Activated T-cell treated with anti-CD3 and anti-CD28 coated beads, Interleukin-2, amount 50 U/mL, for 24 hours (primary cell): Measurements from ENCODE around the gene CUBN.

ENCODE experiments used
- DNase-seq: peaks from one replicate; pipeline ENCODE4 v3.0.0-alpha.2; 2020
- H3K27ac Mint-ChIP-seq: 2 replicates; pipeline ENCODE4 v1.8.0; 2020; ENCODE audit warnings: mild to moderate bottlenecking, mixed read lengths
- H3K27me3 Mint-ChIP-seq: 2 replicates; pipeline ENCODE4 v1.8.0; 2020; ENCODE audit warnings: mixed read lengths
- H3K36me3 Mint-ChIP-seq: 2 replicates; pipeline ENCODE4 v1.8.0; 2020; ENCODE audit warnings: low read depth, mixed read lengths
- H3K4me1 Mint-ChIP-seq: 2 replicates; pipeline ENCODE4 v1.8.0; 2020; ENCODE audit warnings: low read depth, mixed read lengths
- H3K4me3 Mint-ChIP-seq: 2 replicates; pipeline ENCODE4 v1.8.0; 2020; ENCODE audit warnings: mild to moderate bottlenecking, moderate library complexity, mixed read lengths
- H3K9me3 Mint-ChIP-seq: 2 replicates; pipeline ENCODE4 v1.8.0; 2020; ENCODE audit warnings: mixed read lengths

CUBN gene

DNA sequence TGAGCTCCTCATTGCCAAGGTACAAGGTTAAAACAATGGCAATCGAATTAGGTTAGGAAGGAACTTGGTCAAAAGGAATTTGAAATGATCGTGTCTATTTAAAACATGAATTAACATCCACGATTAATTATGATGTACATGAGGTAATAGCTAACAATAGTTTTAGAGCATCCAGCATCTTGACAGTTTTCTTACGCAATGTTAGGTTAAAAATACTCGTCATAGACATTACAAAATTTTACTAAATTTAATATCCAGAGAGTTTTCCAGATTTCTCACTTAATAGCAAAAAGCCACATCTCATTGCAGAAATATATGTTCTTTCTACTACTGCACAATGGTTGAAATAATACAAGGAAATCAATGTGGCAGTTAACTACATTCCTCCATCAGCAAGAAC, 22.6 kb downstream of the CUBN start:
- Mint-ChIP-seq H3K27ac (no peak overlapping the region), H3K4me1 (peaks cover 6% of the 10 kb centered on the region), H3K36me3 (peaks cover 20% of the 10 kb centered on the region), H3K4me3 (no peak overlapping the region), H3K9me3 (no peaks in the 10 kb centered on the region), H3K27me3 (no peaks in the 10 kb centered on the region)
- DNase-seq = no peak

DNA sequence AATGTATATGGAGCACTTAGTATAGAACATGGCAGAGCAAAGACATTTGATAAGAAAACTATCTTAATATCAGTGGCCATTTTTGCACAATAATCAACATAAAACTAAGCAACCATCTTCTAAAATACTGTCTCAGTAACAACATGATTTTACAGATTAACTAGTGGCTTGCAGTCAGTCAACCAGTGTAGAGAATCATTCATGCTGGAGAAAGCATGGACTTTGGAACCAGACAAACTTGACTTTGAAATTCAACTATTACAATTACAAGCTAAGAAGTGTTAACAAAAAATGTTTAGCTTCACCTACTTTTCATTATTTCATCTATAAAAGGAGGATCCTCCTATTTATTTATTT, 27.7 kb downstream of the CUBN start:
- H3K27ac Mint-ChIP-seq = no peak overlapping the region

GRCh38 chr10:17101257-17101909, 28.2 kb downstream of the CUBN start:
- Mint-ChIP-seq H3K4me1 (peaks cover 3% of the 10 kb centered on the region), H3K4me3 (no peak overlapping the region), H3K36me3 (peaks cover 14% of the 10 kb centered on the region), H3K9me3 (peaks cover 2% of the 10 kb centered on the region), H3K27ac (no peak overlapping the region), H3K27me3 (no peaks in the 10 kb centered on the region)
- DNase-seq = no peak

More for the DNA sequence above, 27.7 kb downstream of the CUBN start:
- H3K4me1 Mint-ChIP-seq = peaks cover under 1% of the 10 kb centered on the region
- H3K27me3 Mint-ChIP-seq = no peaks in the 10 kb centered on the region
- no peak for DNase-seq
- peaks cover 12% of the 10 kb centered on the region for H3K36me3 Mint-ChIP-seq
- H3K9me3 Mint-ChIP-seq = peaks cover under 1% of the 10 kb centered on the region
- H3K4me3 Mint-ChIP-seq = no peak overlapping the region

- Mint-ChIP-seq H3K9me3 (peaks cover 7% of the 10 kb centered on the region), H3K36me3 (peaks cover 18% of the 10 kb centered on the region), H3K4me3 (no peak overlapping the region), H3K27me3 (no peaks in the 10 kb centered on the region), H3K27ac (no peak overlapping the region), H3K4me1 (peaks cover 3% of the 10 kb centered on the region)
- DNase-seq = no peak
Observed at GRCh38 chr10:17100586-17100985, 29.0 kb downstream of the CUBN start.

DNA sequence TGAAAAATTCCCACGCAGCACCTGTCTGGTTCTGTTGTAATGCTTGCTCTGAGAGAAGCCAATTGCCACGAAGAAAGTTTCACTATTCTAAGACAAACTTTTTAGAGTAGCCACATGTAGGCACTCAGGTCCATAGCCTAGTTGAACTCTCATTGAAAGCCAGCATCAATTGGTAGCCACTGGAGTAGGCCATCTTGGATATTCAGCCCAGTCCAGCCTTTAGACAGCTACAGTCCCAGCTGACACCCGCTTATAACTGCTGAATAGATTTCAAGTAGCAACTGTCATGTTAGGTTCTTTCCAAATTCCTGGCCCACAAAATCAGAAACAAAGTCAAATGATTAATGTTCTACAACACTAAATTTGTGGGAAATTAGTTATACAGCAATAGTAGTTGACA, 31.6 kb downstream of the CUBN start:
- Mint-ChIP-seq H3K27me3 (no peaks in the 10 kb centered on the region), H3K4me1 (peaks cover 3% of the 10 kb centered on the region), H3K36me3 (peaks cover 10% of the 10 kb centered on the region), H3K4me3 (no peak overlapping the region), H3K9me3 (peaks cover 12% of the 10 kb centered on the region), H3K27ac (no peak overlapping the region)
- DNase-seq = no peak

DNA sequence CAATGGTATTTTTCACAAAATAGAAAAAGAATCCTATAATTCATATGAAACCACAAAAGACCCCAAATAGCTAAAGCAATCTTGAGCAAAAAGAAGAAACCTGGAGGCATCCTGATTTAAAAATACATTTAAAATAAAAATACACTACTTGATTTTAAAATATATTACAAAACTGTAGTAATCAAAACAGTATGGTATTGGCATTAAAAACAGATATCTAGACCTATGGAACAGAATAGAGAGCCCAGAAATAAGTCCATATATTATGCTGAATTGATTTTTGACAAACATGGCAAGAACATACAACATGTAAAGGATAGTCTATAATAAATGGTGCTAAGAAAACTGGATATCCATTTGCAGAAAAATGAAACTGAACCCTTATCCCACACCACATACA, 34.8 kb downstream of the CUBN start:
- Mint-ChIP-seq H3K4me3 (no peak overlapping the region), H3K9me3 (peaks cover 12% of the 10 kb centered on the region), H3K27me3 (no peaks in the 10 kb centered on the region), H3K4me1 (peaks cover 10% of the 10 kb centered on the region), H3K36me3 (peaks cover 10% of the 10 kb centered on the region), H3K27ac (no peak overlapping the region)
- no peak for DNase-seq

- DNase-seq = no peak
- H3K4me3 Mint-ChIP-seq = no peak overlapping the region
- peaks cover 10% of the 10 kb centered on the region for H3K4me1 Mint-ChIP-seq
- peaks cover 12% of the 10 kb centered on the region for H3K9me3 Mint-ChIP-seq
- H3K36me3 Mint-ChIP-seq = peaks cover 10% of the 10 kb centered on the region
- H3K27ac Mint-ChIP-seq = no peak overlapping the region
- no peaks in the 10 kb centered on the region for H3K27me3 Mint-ChIP-seq
Observed at GRCh38 chr10:17092986-17093803, 36.4 kb downstream of the CUBN start.

DNA sequence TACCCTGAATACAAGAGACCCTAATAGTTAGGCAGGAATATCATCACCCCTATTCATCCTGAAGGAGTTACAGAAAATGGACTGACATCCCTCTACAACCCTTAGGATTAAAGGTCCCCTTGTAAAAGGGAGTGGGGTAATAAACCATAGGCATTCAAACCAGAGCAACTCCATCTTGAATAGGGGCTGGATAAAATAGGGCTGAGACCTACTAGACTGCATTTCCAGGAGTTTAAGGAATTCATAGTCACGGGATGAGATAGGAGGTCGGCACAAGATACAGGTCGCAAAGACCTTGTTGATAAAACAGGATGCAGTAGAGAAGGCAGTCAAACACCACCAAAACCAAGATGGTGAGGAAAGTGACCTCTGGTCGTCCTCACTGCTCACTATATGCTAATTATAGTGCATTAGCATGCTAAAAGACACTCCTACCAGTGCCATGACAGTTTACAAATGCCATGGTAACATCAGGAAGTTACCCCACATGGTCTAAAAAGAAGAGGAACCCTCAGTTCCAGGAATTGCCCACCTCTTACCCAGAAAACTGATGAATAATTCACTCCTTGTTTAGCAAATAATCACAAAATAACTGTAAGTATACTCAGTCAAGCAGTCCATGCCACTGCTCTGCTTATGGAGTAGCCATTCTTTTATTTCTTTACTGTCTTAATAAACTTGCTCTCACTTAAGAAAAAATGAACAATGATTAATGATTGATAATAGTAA, 37.2 kb downstream of the CUBN start:
- no peak for DNase-seq

GRCh38 chr10:17088118-17088806, 41.3 kb downstream of the CUBN start:
- no peak overlapping the region for H3K27ac Mint-ChIP-seq
- H3K36me3 Mint-ChIP-seq = peaks cover 18% of the 10 kb centered on the region
- no peaks in the 10 kb centered on the region for H3K27me3 Mint-ChIP-seq
- no peaks in the 10 kb centered on the region for H3K9me3 Mint-ChIP-seq
- peaks cover 13% of the 10 kb centered on the region for H3K4me1 Mint-ChIP-seq
- H3K4me3 Mint-ChIP-seq = no peak overlapping the region
- DNase-seq = no peak

More for the DNA sequence above, 37.2 kb downstream of the CUBN start:
- Mint-ChIP-seq H3K4me3 (no peak overlapping the region), H3K27me3 (no peaks in the 10 kb centered on the region), H3K27ac (no peak overlapping the region), H3K36me3 (peaks cover 11% of the 10 kb centered on the region), H3K4me1 (peaks cover 10% of the 10 kb centered on the region), H3K9me3 (peaks cover 12% of the 10 kb centered on the region)

DNA sequence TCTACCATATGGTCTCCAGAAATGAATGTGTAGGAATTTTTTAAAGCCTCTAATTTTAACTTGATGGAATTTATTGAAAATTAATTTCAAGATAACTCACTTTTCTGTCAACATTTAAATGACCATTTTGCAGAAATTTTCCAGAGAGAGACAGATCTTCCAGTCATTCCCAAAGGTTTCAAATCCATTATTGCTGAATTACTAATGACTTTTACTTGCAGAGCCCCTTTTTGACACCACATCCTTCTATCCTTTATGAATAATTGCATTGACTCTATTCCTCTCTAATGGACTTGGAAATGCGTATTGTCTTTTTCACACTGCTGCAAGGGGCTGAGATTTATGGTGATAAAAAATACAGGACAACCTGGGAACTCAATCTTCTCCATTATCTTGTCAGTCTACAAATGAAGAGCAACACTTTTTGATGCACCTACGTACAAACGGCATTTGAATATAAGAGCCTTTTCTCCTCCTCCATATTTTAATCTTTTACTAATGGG, 42.7 kb downstream of the CUBN start:
- H3K27ac Mint-ChIP-seq = no peak overlapping the region
- H3K27me3 Mint-ChIP-seq = no peaks in the 10 kb centered on the region
- H3K4me3 Mint-ChIP-seq = no peak overlapping the region
- H3K4me1 Mint-ChIP-seq = peaks cover 5% of the 10 kb centered on the region
- no peak for DNase-seq
- no peaks in the 10 kb centered on the region for H3K9me3 Mint-ChIP-seq
- peaks cover 22% of the 10 kb centered on the region for H3K36me3 Mint-ChIP-seq

DNA sequence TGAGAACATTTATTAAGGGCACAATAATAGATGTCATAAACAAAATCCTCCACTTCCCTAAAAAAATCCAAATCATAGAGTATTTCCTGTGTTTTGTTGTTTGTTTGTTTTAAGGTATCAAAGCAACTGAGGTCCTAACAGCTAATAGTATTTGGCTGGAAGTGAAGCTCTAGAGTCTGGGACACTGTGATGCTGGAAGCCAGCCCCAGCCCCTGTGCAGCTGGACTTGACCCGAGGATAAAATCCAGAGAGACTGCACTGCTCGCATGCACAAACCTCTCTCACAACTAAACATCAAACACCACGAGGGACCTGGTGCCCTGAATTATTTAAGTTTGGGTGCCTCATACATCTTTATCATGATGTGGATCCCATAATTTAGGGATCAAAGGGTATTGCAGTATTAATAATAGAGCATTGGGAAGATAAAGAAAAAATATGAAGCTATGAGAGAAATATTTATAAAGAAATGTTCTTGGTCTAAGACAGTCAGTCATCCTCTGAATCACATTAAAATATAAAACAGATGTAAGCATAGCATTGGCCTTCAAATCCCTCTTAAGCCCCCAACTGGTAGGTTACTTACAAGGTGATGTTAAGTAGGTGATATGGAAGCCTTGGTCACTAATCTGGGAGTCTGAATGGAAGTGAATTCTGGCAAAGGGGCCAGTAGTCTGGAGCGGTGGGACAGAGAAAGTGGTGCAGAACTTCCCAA, 44.4 kb downstream of the CUBN start:
- Mint-ChIP-seq H3K36me3 (peaks cover 22% of the 10 kb centered on the region), H3K27me3 (no peaks in the 10 kb centered on the region), H3K4me1 (peaks cover 5% of the 10 kb centered on the region), H3K27ac (no peak overlapping the region), H3K4me3 (no peak overlapping the region), H3K9me3 (no peaks in the 10 kb centered on the region)
- no peak for DNase-seq

GRCh38 chr10:17084258-17084657, 45.4 kb downstream of the CUBN start:
- H3K9me3 Mint-ChIP-seq = no peaks in the 10 kb centered on the region
- H3K4me3 Mint-ChIP-seq = no peak overlapping the region
- DNase-seq = no peak
- H3K27ac Mint-ChIP-seq = no peak overlapping the region
- peaks cover 22% of the 10 kb centered on the region for H3K36me3 Mint-ChIP-seq
- H3K4me1 Mint-ChIP-seq = peaks cover 8% of the 10 kb centered on the region
- no peaks in the 10 kb centered on the region for H3K27me3 Mint-ChIP-seq

- H3K4me1 Mint-ChIP-seq = peaks cover 18% of the 10 kb centered on the region
Observed at GRCh38 chr10:17081431-17081830, 48.2 kb downstream of the CUBN start.

DNA sequence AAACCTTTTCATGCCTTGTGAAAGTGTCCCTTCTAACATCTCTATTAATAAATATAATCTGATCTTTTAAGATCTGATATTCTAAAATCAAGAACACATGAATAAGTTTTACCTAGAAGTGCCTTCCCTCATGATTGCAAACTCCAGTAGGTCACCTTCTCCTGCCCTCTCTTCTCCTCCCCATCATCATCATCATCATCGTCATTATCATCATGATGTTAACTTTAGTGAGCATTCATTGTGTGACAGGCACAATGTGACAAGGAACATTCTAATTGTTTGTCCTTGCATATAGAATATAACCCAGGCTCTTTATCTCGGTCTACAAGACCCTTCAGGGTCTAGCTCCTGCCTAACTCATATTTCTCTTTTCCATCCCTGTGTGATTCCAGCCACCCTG, 51.7 kb downstream of the CUBN start:
- DNase-seq = no peak
- Mint-ChIP-seq H3K27ac (no peak overlapping the region), H3K4me1 (peaks cover 43% of the 10 kb centered on the region), H3K4me3 (no peak overlapping the region), H3K9me3 (no peaks in the 10 kb centered on the region), H3K36me3 (peaks cover 4% of the 10 kb centered on the region), H3K27me3 (no peaks in the 10 kb centered on the region)

More at GRCh38 chr10:17081431-17081830, 48.2 kb downstream of the CUBN start:
- Mint-ChIP-seq H3K27me3 (no peaks in the 10 kb centered on the region), H3K27ac (no peak overlapping the region), H3K9me3 (no peaks in the 10 kb centered on the region), H3K4me3 (no peak overlapping the region), H3K36me3 (peaks cover 16% of the 10 kb centered on the region)
- DNase-seq = no peak
